ENCODE results near the gene PDXDC1.
"Not testable (repeated sequence)": the region's sequence is repeated elsewhere in the genome, so short reads cannot be mapped to it uniquely, and the experiment has no call there.

PDXDC1 gene

GRCh38 chr16:15071916-15072769 lies 97.3 kb downstream of the PDXDC1 start:
- peak; percentile 41 for FAIRE-seq

- FAIRE-seq, result no peak
Observed at GRCh38 chr16:15073101-15073500, 98.3 kb downstream of the PDXDC1 start.

GRCh38 chr16:15076161-15076560 lies 101.3 kb downstream of the PDXDC1 start:
- not testable (repeated sequence) for FAIRE-seq

GRCh38 chr16:15080883-15081282 lies 106.1 kb downstream of the PDXDC1 start:
- not testable (repeated sequence) for FAIRE-seq

GRCh38 chr16:15082788-15083187 lies 108.0 kb downstream of the PDXDC1 start:
- not testable (repeated sequence) for FAIRE-seq

GRCh38 chr16:15090663-15091269 lies 115.9 kb downstream of the PDXDC1 start:
- not testable (repeated sequence) for FAIRE-seq

- not testable (repeated sequence) for FAIRE-seq
Observed at GRCh38 chr16:15093571-15093954, 118.7 kb downstream of the PDXDC1 start.

- FAIRE-seq, result not testable (repeated sequence)
Observed at GRCh38 chr16:15093955-15094827, 119.4 kb downstream of the PDXDC1 start, which contains the start of gene RRN3. Gene RRN3, minus strand, starts transcription at chr16:15094272. Its CDS starts 39 bp downstream, at chr16:15094233.

GRCh38 chr16:15096583-15096972 lies 121.8 kb downstream of the PDXDC1 start:
- FAIRE-seq, result not testable (repeated sequence)

- FAIRE-seq, result not testable (repeated sequence)
Observed at GRCh38 chr16:15099366-15099909, 124.6 kb downstream of the PDXDC1 start.

GRCh38 chr16:15100372-15100987 lies 125.7 kb downstream of the PDXDC1 start:
- not testable (repeated sequence) for FAIRE-seq

- FAIRE-seq, result not testable (repeated sequence)
Observed at GRCh38 chr16:15127641-15128425, 153.0 kb downstream of the PDXDC1 start.

- not testable (repeated sequence) for FAIRE-seq
Observed at GRCh38 chr16:15130256-15130932, 155.6 kb downstream of the PDXDC1 start.

GRCh38 chr16:15130943-15131700 lies 156.3 kb downstream of the PDXDC1 start:
- FAIRE-seq, result not testable (repeated sequence)

GRCh38 chr16:15132719-15133428 lies 158.0 kb downstream of the PDXDC1 start:
- FAIRE-seq, result not testable (repeated sequence)

GRCh38 chr16:15133554-15133953 lies 158.7 kb downstream of the PDXDC1 start:
- not testable (repeated sequence) for FAIRE-seq

GRCh38 chr16:15134752-15135482 lies 160.1 kb downstream of the PDXDC1 start:
- not testable (repeated sequence) for FAIRE-seq
